GM21528 (cell line): ENCODE results near the gene PPP1R16B.
"Not testable (repeated sequence)": the region's sequence is repeated elsewhere in the genome, so short reads cannot be mapped to it uniquely, and the experiment has no call there.

Experiments
- ATAC-seq: cut with Tn5 transposase; IDR thresholded peaks from one replicate; pipeline ENCODE4 v1.9.1; 2021; ENCODE audit warnings: mild to moderate bottlenecking, moderate library complexity; ENCODE audit not compliant: unreplicated experiment, low FRiP score

Gene PPP1R16B

DNA sequence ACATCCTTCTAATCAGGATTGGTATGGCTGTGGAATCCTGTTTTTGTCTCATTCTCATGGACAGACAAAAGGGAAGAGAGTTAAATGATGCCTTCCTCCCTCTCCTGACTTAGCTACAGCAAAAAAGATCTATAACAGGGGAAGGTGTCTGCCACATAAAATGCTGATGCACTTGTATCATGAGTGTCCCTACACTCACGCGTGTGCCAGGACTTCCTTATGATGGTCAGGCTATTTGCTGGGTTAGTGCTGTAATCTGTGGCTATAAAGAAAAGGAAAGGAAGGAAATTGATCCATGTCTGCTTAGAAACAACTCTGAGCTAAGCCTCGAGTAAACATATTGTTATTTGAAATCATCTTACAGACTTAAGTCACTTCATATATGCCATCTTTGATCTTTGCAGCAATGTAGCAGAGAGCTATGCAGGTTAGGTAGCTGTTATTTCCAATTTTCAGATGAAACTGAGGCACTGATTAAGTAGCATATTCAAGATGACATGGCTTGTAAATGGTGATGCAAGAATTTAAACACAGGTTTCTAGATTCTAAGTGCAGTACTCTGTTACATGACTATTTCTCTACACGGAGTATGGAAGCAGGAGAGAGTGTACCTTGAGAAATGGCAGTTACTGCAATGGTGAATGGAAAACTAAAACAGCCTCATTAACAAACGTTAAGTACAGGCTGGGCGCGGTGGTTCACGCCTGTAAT is 148.3 kb downstream of the PPP1R16B start:
- ATAC-seq, result no peak

GRCh38 chr20:38957235-38957876 is 151.9 kb downstream of the PPP1R16B start:
- no peak for ATAC-seq

DNA sequence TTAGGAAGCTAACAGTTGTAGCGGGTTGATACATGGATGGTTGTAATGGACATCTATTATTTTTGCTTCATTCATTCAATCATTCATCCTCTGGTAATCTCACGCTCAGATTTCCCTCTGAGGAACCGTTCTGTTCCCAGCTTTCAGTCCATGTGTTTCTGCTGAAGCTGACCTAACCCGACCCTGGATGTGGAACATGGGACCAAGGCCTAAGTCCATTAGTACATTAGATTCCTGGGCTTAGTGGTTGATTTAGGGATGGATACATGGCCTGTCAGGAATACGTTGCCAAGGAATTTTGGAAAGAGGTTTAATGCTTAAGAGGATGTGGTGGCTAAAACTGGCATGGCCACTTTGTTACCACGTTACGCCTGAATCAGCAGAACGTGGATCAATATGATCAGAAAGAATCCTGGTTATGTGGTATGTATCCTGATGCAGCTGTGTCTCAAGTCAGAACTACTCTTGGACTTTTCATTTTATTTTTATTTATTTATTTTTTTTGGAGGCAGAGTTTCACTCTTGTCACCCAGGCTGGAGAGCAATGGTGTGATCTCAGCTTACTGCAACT is 152.5 kb downstream of the PPP1R16B start:
- ATAC-seq, result no peak

- ATAC-seq, result not testable (repeated sequence)
These were observed 154.7 kb downstream of the PPP1R16B start for GRCh38 chr20:38960187-38960687.

DNA sequence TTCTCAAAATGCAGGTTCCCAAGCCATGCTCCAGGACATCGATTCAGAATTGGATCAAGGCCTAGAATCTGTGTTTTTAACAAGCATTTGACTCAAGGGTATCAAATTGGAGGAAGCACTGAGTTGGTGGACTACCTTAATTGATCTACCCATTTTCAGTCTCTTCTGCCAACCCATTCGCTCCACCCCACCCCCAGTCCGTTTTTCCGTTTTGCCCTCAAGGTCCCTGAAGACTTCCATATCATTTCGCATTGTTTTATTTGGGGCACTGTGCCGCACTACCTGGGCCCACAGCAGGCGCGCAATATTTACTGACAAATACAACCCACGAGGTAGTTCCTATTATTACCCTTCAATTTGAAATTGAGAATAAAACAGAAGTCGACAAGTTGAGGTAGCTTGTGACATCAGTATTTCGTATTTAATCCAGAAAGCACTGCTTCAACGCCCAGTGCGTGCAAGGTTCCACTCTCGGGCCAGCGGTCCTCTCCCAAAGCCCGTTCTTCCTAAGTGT is 156.1 kb downstream of the PPP1R16B start:
- ATAC-seq, result no peak

DNA sequence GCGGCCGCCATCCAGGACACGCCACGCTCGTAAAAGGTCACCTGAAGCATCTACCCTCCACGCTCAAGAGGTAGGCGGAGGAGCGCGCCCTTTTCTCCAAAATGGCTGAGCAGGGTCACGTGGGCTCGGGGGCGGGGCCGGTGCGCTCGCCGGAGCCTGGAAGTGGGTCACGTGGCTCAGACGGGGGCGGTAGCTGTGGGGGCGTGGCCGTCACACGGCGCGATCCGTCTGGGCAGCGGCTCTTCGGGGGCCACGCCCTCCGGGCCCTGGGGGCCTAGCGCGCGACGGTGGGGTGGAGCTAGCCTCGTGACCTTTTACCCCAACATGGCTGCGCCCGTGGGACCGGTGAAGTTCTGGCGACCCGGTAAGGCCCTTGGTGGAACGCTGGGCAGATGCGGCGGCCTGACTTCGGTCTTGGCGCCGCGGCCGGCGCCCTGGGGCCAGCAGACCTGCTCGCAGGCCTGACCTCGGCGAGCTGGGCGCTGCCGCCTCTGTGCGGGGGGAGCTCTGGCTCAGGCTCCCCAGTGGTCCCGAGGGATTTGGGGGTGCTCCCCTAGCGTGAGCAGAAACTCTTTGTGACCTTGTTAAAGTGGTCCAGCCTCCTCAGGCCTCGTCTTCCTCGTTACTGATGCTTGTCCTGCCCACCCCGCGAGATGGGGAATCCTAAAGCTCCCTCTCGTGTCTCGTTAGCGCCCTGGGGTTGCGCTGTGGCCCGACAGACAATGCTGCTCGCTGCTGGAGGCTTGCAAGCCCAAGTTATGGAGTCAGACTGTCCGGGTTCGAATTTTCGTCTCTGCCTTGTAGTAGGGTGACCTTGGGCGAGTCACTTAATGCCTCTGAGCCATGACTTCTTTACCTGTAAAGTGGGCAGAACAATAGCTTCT is 156.8 kb downstream of the PPP1R16B start, which contains the start of gene DHX35:
DHX35 (plus strand) TSS at position 301 of the 884 bp plus-strand sequence; CDS start at position 325, 24 bp downstream.
- ATAC-seq, result peak; percentile 94

- no peak for ATAC-seq
These were observed 157.5 kb downstream of the PPP1R16B start for GRCh38 chr20:38962928-38963401.

DNA sequence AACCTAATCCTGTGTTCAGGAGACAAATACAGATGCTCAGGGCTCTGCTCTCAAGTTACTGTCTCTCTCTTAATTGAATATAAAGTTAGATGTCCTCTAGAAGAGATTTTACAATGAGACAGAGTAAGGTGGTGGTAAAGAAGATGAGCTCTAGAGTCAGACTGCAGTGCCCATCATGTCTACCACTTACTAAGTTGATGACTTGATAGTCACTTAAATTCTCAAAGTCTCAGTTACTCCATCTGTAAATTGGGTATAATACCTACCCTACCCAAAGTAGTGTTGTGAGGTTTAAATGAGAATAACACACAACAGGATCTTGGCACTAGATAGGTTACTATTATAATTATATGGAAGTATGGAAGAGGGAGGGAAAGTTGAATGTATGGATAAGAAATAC is 158.2 kb downstream of the PPP1R16B start:
- no peak for ATAC-seq

GRCh38 chr20:38965264-38965663 is 159.8 kb downstream of the PPP1R16B start:
- ATAC-seq, result no peak

GRCh38 chr20:38968090-38968489 is 162.6 kb downstream of the PPP1R16B start:
- no peak for ATAC-seq

DNA sequence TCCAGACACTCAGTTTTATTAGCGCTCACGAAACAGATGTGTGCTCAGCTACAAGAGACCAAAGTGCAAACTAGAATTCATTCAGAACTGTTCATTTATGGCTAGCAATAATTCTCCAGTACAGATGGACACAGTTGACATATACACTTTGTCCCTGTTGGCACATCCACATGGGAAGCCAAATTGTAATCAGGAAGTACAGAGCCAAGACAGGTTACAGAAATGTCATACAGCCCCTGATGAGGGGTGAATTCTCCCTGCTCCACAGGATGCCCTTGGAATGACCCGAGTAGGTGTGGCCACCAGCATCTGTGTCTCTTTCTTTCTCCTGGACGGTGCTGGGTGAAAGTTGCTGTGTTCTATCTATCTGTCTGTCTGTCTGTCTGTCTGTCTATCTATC is 164.2 kb downstream of the PPP1R16B start:
- no peak for ATAC-seq

- no peak for ATAC-seq
These were observed 164.8 kb downstream of the PPP1R16B start for GRCh38 chr20:38970302-38970701.
